GM10266 (cell line): ENCODE measurements around the gene LBR.

Experiments
- DNase-seq: peaks from one replicate; pipeline ENCODE4 v3.0.0; 2012; ENCODE audit errors: extremely low spot score
- TF ChIP-seq, protein P1 (sequence below): IDR thresholded peaks from 2 replicates; pipeline ENCODE4 v1.5.1; 2012; ENCODE audit warnings: mild to moderate bottlenecking, low read depth; ENCODE audit not compliant: control insufficient read depth, insufficient read depth; ENCODE audit errors: missing control alignments

Gene LBR

DNA sequence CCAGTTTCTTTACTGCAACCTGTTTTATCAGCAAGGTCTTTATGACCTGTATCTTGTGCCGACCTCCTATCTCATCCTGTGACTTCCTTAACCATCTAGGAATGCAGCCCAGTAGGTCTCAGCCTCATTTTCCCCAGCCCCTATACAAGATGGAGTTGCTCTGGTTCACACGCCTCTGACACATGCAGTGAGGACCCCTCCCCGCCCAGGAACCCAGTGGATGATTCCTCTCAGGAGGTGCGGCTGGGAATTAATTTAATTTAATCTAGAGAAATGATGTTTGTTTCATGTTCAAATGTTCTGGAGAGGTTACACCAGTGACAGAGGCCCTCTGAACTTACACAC is 39.0 kb upstream of the LBR start:
- DNase-seq = no peak
- TF ChIP-seq, protein P1, sequence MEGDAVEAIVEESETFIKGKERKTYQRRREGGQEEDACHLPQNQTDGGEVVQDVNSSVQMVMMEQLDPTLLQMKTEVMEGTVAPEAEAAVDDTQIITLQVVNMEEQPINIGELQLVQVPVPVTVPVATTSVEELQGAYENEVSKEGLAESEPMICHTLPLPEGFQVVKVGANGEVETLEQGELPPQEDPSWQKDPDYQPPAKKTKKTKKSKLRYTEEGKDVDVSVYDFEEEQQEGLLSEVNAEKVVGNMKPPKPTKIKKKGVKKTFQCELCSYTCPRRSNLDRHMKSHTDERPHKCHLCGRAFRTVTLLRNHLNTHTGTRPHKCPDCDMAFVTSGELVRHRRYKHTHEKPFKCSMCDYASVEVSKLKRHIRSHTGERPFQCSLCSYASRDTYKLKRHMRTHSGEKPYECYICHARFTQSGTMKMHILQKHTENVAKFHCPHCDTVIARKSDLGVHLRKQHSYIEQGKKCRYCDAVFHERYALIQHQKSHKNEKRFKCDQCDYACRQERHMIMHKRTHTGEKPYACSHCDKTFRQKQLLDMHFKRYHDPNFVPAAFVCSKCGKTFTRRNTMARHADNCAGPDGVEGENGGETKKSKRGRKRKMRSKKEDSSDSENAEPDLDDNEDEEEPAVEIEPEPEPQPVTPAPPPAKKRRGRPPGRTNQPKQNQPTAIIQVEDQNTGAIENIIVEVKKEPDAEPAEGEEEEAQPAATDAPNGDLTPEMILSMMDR = no peak

DNA sequence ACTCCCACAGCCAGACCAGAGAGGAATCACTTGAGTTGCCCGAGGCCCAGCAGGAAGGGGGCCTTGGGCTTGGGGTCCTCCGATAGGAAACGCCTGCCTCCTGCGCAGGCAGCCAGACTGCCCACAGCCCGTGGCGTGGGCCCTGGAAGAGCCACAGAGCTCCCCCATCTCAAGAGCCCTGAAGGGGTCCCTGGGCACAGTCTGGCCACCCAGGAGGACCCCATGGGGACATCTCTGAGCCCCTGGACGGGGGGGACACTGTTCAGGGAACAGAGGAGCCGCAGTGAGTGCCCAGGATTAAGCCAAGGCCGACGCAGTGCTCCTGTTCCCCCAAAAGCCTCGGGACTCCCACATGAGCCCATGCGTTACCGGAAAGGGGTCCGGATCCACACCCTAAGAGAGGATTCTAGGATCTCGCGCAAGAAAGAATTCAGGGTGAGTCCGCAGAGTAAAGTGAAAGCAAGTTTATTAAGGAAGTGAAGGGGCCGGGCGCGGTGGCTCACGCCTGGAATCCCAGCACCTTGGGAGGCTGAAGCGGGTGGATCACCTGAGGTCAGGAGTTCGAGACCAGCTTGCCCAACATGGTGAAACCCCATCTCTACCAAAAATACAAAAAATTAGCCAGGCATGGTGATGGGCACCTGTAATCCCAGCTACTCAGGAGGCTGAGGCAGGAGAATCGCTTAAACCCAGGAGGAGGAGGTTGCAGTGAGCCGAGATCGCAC is 38.1 kb upstream of the LBR start:
- TF ChIP-seq, protein P1 = no peak
- no peak for DNase-seq

DNA sequence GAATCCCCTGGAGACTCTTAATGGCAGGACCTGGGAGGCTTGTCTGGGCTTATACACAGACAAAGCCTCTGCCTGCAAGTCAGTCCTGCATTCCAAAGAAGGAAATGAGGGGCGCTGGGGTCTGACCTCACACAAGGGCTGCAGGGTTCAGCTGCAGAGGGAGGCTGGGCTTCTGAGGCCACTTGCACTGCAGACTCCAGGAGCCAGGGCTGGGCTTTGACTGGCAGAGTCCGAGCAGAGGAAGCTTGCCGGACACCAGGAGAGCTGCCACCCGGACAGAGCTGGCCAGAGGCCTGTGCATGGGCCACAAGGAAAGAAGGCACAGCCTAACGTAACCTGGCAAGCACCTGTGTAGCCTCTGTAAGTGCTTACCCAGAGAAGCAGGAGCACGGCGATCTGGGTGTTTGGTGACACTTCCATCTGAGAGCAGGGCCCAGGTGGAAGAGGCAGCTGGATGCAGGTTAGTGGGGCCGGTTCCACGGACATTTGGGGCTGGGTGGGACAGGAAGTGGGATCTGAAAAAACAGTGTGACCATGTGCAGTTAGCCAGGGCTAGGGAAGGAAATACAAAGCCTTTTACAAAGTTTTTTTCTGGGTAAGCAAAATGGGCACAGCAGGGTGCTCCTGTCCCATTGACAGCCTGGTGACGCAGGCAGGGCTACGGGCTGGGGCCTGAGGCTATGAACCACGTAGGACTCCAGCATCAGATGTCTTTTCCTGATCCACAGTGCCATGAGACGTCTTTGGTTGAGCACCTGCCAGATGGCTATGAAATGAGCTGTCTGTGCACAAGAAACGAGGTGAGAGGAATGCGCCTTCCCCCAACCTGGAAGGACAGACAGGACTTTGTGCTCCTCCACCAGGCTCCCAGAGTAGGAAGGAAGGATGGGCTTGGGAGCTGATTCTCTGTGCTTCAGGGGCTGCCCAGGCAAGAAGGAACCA is 37.3 kb upstream of the LBR start:
- no peak for DNase-seq
- TF ChIP-seq, protein P1 = no peak

DNA sequence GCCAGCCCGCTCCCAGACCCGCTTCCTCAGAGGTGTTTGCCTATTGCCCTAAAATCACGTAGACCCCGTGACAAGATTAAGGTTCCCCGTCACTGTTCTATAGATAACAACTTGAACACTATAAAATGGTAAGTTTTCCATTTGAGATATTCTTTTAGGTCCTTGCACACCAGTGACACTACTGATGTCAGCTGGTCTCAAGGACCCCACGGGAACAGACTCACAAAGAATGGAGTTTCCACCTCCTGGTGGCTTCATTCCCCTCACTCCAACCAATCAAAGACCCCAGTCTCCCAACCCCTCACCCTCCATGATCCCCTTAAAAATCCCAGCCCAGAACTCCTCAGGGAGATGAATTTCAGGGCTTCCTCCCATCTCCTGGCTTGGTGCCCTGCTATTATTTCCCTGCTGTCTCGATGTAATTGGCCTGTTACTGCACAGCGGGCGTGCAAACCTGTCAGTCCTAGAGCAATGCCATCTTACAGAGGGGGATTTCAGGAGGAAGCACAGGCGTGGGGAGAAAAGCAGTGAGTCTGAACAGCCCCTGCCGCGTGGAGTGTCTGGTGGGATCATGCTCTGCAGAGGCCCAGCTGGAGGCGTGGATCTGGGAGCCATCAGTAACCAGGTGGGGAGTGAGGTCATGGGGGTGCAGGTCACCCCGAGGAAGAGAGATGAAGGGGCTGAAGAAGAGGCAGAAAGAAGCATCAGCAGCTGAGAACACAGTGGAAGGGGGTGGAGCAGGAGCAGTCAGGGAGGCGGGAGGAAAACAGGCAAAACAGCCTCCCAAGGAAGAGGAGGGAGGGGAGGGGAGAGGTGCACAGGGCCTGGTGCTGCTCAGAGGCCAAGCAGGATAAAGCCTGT is 35.1 kb upstream of the LBR start:
- DNase-seq = no peak

DNA sequence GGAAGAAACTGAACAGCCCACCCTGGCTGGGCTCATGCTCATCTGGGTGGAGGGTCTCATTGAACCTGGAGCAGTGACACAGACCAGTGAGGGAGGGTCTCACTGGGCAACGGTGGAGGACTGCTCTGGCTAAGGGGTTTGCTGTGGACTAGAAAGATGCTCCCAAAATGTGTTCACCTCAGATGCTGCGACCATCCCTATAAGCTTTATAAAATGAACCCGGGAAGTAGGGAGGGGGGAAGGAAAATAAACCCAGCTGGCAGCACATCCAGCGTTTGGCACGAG is 34.5 kb upstream of the LBR start:
- TF ChIP-seq, protein P1 = no peak
- no peak for DNase-seq

More for the DNA sequence above, 35.1 kb upstream of the LBR start:
- TF ChIP-seq, protein P1 = no peak

DNA sequence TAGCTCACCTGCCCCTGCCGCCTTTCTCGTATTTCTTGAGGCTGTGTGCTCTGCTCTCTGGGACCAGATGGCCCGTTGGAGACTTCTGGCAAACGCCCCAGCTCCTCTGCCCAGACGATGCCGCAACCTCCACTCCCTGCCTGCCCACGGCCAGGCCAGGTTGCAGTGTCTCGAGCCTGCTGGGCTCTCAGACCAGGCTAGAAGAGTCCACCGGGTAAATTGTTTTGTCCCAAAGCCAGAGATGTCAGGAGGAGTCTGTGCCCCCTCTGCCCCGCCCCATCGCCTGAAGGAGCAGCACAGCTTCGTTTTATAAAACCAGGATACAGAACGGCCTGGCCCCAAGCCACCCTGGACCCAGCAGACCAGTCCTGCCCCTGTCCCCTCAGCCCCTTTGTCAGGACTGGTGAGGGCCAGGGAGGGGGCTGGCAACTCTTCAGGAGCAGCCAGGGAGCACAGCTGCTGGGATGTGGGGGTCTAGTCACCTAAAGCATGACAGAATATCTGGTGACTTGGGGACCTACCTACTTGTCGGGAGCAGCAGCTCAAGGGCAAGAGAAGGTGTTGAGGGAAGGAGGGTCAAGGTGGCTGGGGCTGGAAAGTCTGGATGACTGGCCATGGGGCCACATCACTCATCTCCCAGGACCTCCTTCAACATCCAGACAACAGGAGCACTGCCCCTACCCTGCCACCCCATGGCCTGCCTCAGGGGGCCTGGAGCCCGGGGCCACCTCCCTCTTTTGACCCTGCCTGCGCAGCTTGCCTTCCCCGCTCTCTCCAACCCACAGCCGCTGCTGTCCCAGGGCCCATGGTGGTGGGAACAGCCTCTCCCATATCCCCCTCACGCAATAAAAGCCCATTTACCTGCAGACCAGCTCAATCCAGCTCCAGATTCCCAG is 33.9 kb upstream of the LBR start:
- TF ChIP-seq, protein P1 = no peak
- no peak for DNase-seq
